HepG2 (cell line): ENCODE results near the gene CACNA1I. TPM values are rescaled to one million over a fixed set of nuclear protein-coding genes. Genes with fewer than 3 reads are reported as not detected.

Experiments used
- ATAC-seq: fragments of 200-7000 bp; cut with Tn5 transposase; 3 replicates; pipeline ENCODE4 v1.9.1; 2020; ENCODE audit warnings: mild to moderate bottlenecking, moderate library complexity
- BruUV-seq: library from RNA; stranded (reverse); fragments of 400-500 nt; replicated peaks from 2 replicates; lab custom pipeline; 2021; lab: Mats Ljungman, UMichigan
- CTCF ChIA-PET: fragments of 300-600 bp; formaldehyde crosslinking; extraction: SDS; loops from one replicate; lab custom pipeline; 2021; ENCODE audit warnings: low total read pairs, inconsistent platforms, low intra/inter-chr PET ratio; lab: Yijun Ruan, JAX
- POLR2A ChIA-PET: fragments of 350-600 bp; sonication (Branson Sonifier 250); formaldehyde crosslinking; loops from one replicate; lab custom pipeline; 2020; ENCODE audit warnings: antibody characterized with exemption, inconsistent platforms; lab: Yijun Ruan, JAX
- DNase-seq: peaks from one replicate; pipeline ENCODE4 v3.0.0-alpha.2; 2015; ENCODE audit warnings: low spot score
- FAIRE-seq: peaks from 3 replicates; lab custom pipeline; 2011; peaks lifted over from hg19 to GRCh38; lab: Jason Lieb, UNC
- H2AFZ ChIP-seq: one replicate; pipeline ENCODE4 v1.6.1; 2011; ENCODE audit warnings: low read length, inconsistent platforms
- H3K27ac ChIP-seq: fragments of 300-600 bp; 3 replicates; pipeline ENCODE4 v1.8.0; 2011; ENCODE audit warnings: mixed run types, mild to moderate bottlenecking, mixed read lengths, low read length, inconsistent platforms; ENCODE audit not compliant: insufficient read depth; ENCODE audit errors: extremely low read length
- H3K27me3 ChIP-seq, 2 experiments: fragments of 200-600 bp in 1 of 2; 2 replicates in 1 of 2; 3 replicates in 1 of 2; pipeline versions ENCODE4 v1.6.0 to v1.8.0; 2011; ENCODE audit warnings: low read length in 2 of 2, mild to moderate bottlenecking in 2 of 2, moderate library complexity in 2 of 2, inconsistent platforms in 1 of 2; ENCODE audit not compliant: insufficient read depth in 2 of 2, control insufficient read depth in 1 of 2
- H3K36me3 ChIP-seq, 2 experiments: fragments of 200-600 bp in 1 of 2; replicated peaks in 1 of 2; 2 replicates in 1 of 2; 3 replicates in 1 of 2; pipeline versions ENCODE4 v1.5.1 to v1.8.0; 2011; ENCODE audit warnings: low read length in 2 of 2, inconsistent platforms in 1 of 2; ENCODE audit not compliant: insufficient read depth in 2 of 2, control insufficient read depth in 1 of 2
- H3K4me1 ChIP-seq: 2 replicates; pipeline ENCODE4 v1.5.1; 2012; ENCODE audit warnings: low read length, inconsistent platforms; ENCODE audit not compliant: insufficient read depth
- H3K4me2 ChIP-seq: 2 replicates; pipeline ENCODE4 v1.6.0; 2011; ENCODE audit warnings: low read depth, low read length, inconsistent platforms
- H3K4me3 ChIP-seq, 3 experiments: fragments of 200-600 bp in 1 of 3; sonication (generic), shearing (Covaris generic) in 1 of 3; replicated peaks in 1 of 3; 2 replicates each; pipeline ENCODE4 v1.5.1; 2011 to 2016; ENCODE audit warnings: low read length in 3 of 3, inconsistent platforms in 2 of 3, low read depth in 2 of 3, mild to moderate bottlenecking in 2 of 3, control low read depth in 1 of 3, mixed read lengths in 1 of 3; ENCODE audit not compliant: insufficient read depth in 1 of 3
- H3K79me2 ChIP-seq: one replicate; pipeline ENCODE4 v1.6.1; 2011; ENCODE audit warnings: low read length, inconsistent platforms; ENCODE audit not compliant: insufficient read depth
- H3K9ac ChIP-seq: 2 replicates; pipeline ENCODE4 v1.6.0; 2011; ENCODE audit warnings: mild to moderate bottlenecking, low read depth, low read length, inconsistent platforms; ENCODE audit not compliant: insufficient read depth
- H3K9me3 ChIP-seq: 2 replicates; pipeline ENCODE4 v1.5.1; 2012; ENCODE audit warnings: mild to moderate bottlenecking, low read length
- H4K20me1 ChIP-seq: 2 replicates; pipeline ENCODE4 v1.6.0; 2011; ENCODE audit warnings: inconsistent platforms, mild to moderate bottlenecking, low read length, moderate library complexity; ENCODE audit not compliant: insufficient read depth
- GZF1 ChIP-seq: sonication (generic); formaldehyde crosslinking; IDR thresholded peaks from 2 replicates; pipeline ENCODE4 v1.5.1; 2020; ENCODE audit warnings: mild to moderate bottlenecking, missing genetic modification reagents
- PCBP1 ChIP-seq: fragments of 200-400 bp; formaldehyde crosslinking; IDR thresholded peaks from 2 replicates; pipeline ENCODE4 v1.6.1; 2017; ENCODE audit warnings: mild to moderate bottlenecking, low read depth, low read length, borderline replicate concordance
- SMAD9 ChIP-seq: sonication (generic); formaldehyde crosslinking; IDR thresholded peaks from 2 replicates; pipeline ENCODE4 v1.5.1; 2020; ENCODE audit warnings: mild to moderate bottlenecking, missing genetic modification reagents
- SMC3 ChIP-seq: IDR thresholded peaks from 2 replicates; pipeline ENCODE4 v1.6.1; 2011; ENCODE audit warnings: low read length, improper control_type of control experiment
- ZNF256 ChIP-seq: sonication (generic); formaldehyde crosslinking; conservative IDR thresholded peaks from 2 replicates; pipeline ENCODE4 v1.4.0; 2020; ENCODE audit warnings: missing genetic modification reagents
- ZNF605 ChIP-seq: sonication (generic); formaldehyde crosslinking; IDR thresholded peaks from 2 replicates; pipeline ENCODE4 v1.8.0; 2022; ENCODE audit warnings: mild to moderate bottlenecking, missing genetic modification reagents
- ZNF781 ChIP-seq: sonication (generic); formaldehyde crosslinking; IDR thresholded peaks from 2 replicates; pipeline ENCODE4 v1.5.1; 2020; ENCODE audit warnings: borderline replicate concordance, mild to moderate bottlenecking, missing genetic modification reagents; ENCODE audit errors: not compliant biosample characterization
- WGBS: methylation state at CpG from one replicate; pipeline ENCODE4 v1.1.6; 2017; ENCODE audit warnings: low lambda C conversion rate; 5-methylcytosine and 5-hydroxymethylcytosine counted together
- in situ Hi-C: cut with HindIII; loops from 2 replicates; pipeline ENCODE4 v1.10.0; 2017; ENCODE audit warnings: low pct_unique_long_range_greater_than_20kb; ENCODE audit not compliant: extremely low pct_ligation_motif_present
- intact Hi-C: fragments of 100-400 bp; cut with micrococcal nuclease; formaldehyde crosslinking; loops from one replicate; pipeline ENCODE4 v1.10.0; 2022; ENCODE audit not compliant: unreplicated experiment
- polyA plus RNA-seq, 8 experiments: library from polyadenylated mRNA; depleted of rRNA in 3 of 8; stranded (reverse) in 7 of 8; unstranded in 1 of 8; fragments of >200 nt; fragmentation: Illumina TruSeq in 4 of 8; extraction: Trizol in 4 of 8; gene quantifications; 2 replicates each; pipeline versions ENCODE4 v1.2.1 to v1.2.3, GENCODE V29; 2011 to 2016; ENCODE audit warnings: low read depth in 4 of 8, missing spikeins in 1 of 8, mixed read lengths in 1 of 8; ENCODE audit not compliant: insufficient read depth in 1 of 8
- total RNA-seq, 5 experiments: library from RNA; depleted of rRNA; stranded (reverse); fragments of >200 nt; fragmentation: Illumina TruSeq; extraction: Trizol; gene quantifications; 2 replicates each; pipeline ENCODE4 v1.2.3, GENCODE V29; 2016; ENCODE audit warnings: low read depth in 1 of 5
- TF ChIP-seq, protein P1 (sequence below): fragments of 450-650 bp; IDR thresholded peaks from 2 replicates; pipeline ENCODE4 v1.6.1; 2016
- TF ChIP-seq, protein P2 (sequence below): sonication (generic); formaldehyde crosslinking; IDR thresholded peaks from 2 replicates; pipeline ENCODE4 v1.9.0; 2021; ENCODE audit warnings: missing genetic modification reagents, mild to moderate bottlenecking, borderline replicate concordance

Gene CACNA1I
- total and polyA plus RNA-seq, 2 of the 13 experiments (the other 11 are each of a cell fraction or from before 2014, with no cell fraction given) = not detected

DNA sequence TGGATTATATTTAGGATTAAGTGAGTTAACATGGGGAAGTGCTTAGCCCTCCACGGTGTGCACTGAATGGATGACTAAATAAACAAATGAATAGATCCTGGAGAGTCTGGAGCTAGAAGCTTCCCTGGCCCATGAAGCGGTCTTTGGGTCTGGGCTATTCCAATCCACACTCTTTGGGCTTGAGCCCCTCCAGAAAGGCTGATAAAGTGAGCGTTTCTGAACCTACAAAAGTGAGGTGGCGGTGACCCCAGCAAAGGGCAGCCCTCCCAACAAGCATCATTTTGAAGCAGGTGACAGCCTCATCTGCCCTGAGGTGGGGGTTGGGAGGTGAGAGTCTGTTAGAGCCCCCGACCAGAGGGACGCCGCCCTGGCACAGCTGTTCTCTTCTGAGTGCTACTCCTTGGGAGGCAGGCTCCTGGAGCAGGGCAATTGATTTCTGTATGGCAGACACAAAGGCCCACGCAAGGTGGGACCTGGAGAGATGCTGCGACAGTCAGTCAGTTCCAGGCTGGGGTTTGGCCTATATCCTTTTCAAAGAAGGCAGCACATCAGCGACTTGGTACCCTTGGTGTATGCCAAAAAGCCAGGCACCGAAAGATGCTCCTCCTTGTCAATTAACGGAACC, 157.8 kb downstream of the CACNA1I start:
- Histone ChIP-seq H3K9ac (no peak overlapping the region), H3K4me2 (no peak overlapping the region), H3K9me3 (no peaks in the 10 kb centered on the region), H3K79me2 (no peaks in the 10 kb centered on the region), H3K36me3 (no peaks in the 10 kb centered on the region), H4K20me1 (no peaks in the 10 kb centered on the region), H3K4me1 (no peaks in the 10 kb centered on the region), H3K4me3 (no peak overlapping the region), H3K27me3 (peaks cover 8 to 45% of the 10 kb centered on the region in 2 experiments; a peak in 4 of 5 replicates), H3K27ac (no peak overlapping the region), H2AFZ (no peak overlapping the region)
- in situ Hi-C loops = no loop called here
- ChIA-PET CTCF (no interaction called here), POLR2A (no interaction called here)
- DNase-seq (no peak), FAIRE-seq (no peak), ATAC-seq (no peak)
- no TSS peak for BruUV-seq
- intact Hi-C loops = no loop called here
- no peak for TF ChIP-seq GZF1 (CRISPR knock-in tag)
- no peak for TF ChIP-seq ZNF781 (CRISPR knock-in tag)
- no peak for TF ChIP-seq PCBP1
- TF ChIP-seq ZNF605 (CRISPR knock-in tag) = no peak
- 39% methylated on average over 7 of the region's 12 CpGs for WGBS

- CTCF ChIA-PET = no interaction called here
- no peak for TF ChIP-seq SMAD9 (CRISPR knock-in tag)
- no peak for TF ChIP-seq ZNF256 (CRISPR knock-in tag)
- TF ChIP-seq SMC3 = no peak
- TF ChIP-seq, protein P1, sequence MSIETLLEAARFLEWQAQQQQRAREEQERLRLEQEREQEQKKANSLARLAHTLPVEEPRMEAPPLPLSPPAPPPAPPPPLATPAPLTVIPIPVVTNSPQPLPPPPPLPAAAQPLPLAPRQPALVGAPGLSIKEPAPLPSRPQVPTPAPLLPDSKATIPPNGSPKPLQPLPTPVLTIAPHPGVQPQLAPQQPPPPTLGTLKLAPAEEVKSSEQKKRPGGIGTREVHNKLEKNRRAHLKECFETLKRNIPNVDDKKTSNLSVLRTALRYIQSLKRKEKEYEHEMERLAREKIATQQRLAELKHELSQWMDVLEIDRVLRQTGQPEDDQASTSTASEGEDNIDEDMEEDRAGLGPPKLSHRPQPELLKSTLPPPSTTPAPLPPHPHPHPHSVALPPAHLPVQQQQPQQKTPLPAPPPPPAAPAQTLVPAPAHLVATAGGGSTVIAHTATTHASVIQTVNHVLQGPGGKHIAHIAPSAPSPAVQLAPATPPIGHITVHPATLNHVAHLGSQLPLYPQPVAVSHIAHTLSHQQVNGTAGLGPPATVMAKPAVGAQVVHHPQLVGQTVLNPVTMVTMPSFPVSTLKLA = peak; percentile 60
- TF ChIP-seq, protein P2, sequence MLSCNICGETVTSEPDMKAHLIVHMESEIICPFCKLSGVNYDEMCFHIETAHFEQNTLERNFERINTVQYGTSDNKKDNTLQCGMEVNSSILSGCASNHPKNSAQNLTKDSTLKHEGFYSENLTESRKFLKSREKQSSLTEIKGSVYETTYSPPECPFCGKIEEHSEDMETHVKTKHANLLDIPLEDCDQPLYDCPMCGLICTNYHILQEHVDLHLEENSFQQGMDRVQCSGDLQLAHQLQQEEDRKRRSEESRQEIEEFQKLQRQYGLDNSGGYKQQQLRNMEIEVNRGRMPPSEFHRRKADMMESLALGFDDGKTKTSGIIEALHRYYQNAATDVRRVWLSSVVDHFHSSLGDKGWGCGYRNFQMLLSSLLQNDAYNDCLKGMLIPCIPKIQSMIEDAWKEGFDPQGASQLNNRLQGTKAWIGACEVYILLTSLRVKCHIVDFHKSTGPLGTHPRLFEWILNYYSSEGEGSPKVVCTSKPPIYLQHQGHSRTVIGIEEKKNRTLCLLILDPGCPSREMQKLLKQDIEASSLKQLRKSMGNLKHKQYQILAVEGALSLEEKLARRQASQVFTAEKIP (CRISPR knock-in tag) = no peak
- TF ChIP-seq, all 625 proteins: peak for 1
- Histone ChIP-seq H3K4me3 (no peak overlapping the region), H2AFZ (no peak overlapping the region), H3K9ac (no peak overlapping the region), H3K4me2 (no peak overlapping the region), H3K27ac (no peak overlapping the region), H3K9me3 (no peaks in the 10 kb centered on the region), H3K36me3 (no peaks in the 10 kb centered on the region), H3K4me1 (no peaks in the 10 kb centered on the region), H3K27me3 (peaks cover 8 to 46% of the 10 kb centered on the region in 2 experiments; a peak in 4 of 5 replicates), H3K79me2 (no peaks in the 10 kb centered on the region), H4K20me1 (no peaks in the 10 kb centered on the region)
- in situ Hi-C loops (no loop called here), intact Hi-C loops (no loop called here)
- BruUV-seq = no TSS peak
- DNase-seq (no peak), FAIRE-seq (no peak), ATAC-seq (no peak)
- 10% methylated on average over 5 of the region's 13 CpGs for WGBS
- POLR2A ChIA-PET = no interaction called here
Observed at GRCh38 chr22:39729141-39729934, 158.8 kb downstream of the CACNA1I start.
